ENCODE results near the gene MGAT5.
"Not testable (repeated sequence)": the region's sequence is repeated elsewhere in the genome, so short reads cannot be mapped to it uniquely, and the experiment has no call there.

Gene MGAT5

DNA sequence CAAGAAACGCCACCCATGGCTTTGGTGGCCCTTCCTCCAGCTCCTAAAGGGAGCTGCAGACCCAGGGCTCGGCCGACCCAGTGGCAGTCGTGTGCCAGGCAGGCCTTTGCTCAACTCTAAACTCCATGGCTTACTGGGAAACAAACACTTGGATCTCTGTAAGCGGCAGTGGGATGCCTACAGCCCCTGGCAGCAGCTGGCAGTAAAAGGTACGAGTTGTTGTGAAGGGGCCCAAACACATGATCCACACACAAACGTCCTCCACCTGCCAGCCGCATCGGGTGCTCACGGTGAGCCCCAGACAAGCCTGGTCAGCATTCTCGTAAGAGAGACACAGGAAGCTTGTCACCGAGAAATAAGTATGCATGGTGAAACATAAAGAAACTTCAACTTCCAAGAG is 214.9 kb downstream of the MGAT5 start:
- no peak for DNase-seq (ENCODE audit: low read depth in 2 of 2)

- DNase-seq (ENCODE audit: low read depth in 2 of 2): no peak
These were observed 215.7 kb downstream of the MGAT5 start for GRCh38 chr2:134469516-134470115.

- no peak for DNase-seq (ENCODE audit: low read depth in 2 of 2)
These were observed 216.8 kb downstream of the MGAT5 start for GRCh38 chr2:134470561-134471168.

- not testable (repeated sequence) for DNase-seq (ENCODE audit: low read depth in 2 of 2)
These were observed 223.1 kb downstream of the MGAT5 start for GRCh38 chr2:134476982-134477381.

DNA sequence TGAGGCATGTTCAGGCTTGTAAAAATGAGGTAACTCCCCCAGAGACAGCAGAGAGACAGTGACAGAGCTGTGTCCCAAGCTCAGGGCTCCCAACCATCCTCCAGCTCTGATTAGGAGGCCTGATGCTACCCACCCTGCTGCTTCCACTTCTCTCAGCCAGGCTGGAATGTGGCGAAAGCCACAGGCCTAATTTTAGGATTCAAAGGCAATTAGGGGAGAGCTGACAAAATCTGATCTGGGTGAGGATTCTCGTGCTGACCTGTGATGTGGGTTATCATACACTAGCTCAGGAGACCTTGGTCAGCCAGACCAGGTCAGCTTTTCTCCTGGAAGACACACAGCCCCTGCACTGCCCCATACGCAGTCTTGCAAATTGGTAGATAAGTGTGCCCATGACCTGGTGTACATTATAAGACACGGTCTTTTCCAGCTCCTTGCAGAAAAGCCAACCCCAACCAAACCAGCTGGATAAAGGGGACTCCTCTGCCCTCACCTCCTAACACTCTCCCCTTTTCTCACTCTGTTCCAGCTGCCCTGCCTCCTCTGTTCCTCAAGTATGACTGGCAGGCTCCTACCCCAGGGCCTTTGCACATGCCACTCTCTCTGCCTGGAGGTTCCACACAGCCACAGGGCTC is 225.9 kb downstream of the MGAT5 start:
- DNase-seq (ENCODE audit: low read depth in 2 of 2): no peak

GRCh38 chr2:134482131-134482723 is 228.4 kb downstream of the MGAT5 start:
- DNase-seq (ENCODE audit: low read depth in 2 of 2): no peak

GRCh38 chr2:134482766-134483340 is 229.0 kb downstream of the MGAT5 start:
- no peak for DNase-seq (ENCODE audit: low read depth in 2 of 2)

- DNase-seq (ENCODE audit: low read depth in 2 of 2): no peak
These were observed 236.0 kb downstream of the MGAT5 start for GRCh38 chr2:134489732-134490384.

DNA sequence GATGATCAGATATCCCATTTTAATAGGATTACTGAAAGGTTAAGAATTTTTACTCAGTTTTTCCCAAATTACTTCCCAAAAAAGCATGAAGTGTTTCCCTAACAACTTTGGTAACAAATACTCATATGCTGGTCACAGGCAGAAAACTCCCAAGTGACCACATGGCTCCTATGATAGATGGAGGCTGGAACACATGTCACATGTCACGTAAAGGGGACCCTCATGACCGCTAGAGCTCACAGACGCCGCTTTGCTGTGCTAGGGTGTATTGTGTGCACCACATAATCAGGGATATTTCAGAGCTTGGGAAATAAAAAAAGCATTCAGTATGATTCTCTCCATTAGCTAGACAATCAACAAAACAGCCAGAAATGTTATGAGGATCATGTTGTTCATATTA is 236.7 kb downstream of the MGAT5 start:
- DNase-seq (ENCODE audit: low read depth in 2 of 2): no peak

GRCh38 chr2:134491022-134491421 is 237.2 kb downstream of the MGAT5 start:
- DNase-seq (ENCODE audit: low read depth in 2 of 2): no peak

DNA sequence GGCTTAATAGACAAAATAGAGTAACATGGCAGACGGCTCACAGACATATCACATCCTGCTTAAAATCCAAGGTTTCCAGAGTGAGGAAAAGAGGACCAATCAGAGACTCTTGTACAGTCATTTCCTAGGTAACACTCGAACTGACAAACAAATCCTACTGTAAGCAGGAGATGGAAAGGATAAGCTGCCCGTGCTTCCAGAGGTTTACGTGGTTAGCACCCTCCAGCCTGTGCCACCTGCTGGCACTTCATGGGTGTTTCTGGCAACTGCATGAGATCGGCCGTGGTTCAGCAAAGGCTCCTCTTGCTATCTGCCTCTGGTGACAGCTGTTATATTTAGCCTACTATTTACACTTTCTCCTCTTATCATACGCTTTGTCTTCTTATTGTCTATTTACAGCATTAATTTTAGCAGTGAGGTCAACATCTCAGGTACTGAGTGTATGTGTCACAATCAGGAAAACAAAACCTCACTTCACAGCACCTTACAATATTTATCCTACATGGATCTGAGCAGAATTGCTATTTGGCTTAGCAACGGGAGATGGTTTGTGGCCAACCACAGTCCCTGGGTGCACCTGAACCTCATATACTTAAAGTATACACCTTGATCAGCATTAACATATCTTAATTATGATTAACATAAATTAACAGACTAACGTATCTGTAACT is 238.0 kb downstream of the MGAT5 start:
- no peak for DNase-seq (ENCODE audit: low read depth in 2 of 2)

DNA sequence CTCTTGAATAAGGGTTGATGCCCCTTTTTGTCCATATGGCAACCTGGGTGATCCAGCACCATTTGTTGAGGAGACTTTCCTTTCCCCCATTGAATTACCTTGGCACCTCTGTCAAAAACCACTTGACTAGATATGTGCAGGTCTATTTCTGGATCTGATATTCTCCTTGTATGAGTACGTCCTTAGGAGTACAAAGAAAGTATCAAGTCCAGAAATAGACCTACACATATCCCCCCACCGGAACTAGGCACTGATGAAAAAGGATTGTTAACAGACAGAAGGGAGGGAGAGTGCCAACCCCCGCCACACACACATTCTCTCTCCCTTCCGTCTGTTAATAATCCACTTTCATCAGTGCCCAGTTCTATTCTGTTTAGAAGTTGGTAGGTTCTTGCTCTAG is 239.9 kb downstream of the MGAT5 start:
- DNase-seq (ENCODE audit: low read depth in 2 of 2): no peak

DNA sequence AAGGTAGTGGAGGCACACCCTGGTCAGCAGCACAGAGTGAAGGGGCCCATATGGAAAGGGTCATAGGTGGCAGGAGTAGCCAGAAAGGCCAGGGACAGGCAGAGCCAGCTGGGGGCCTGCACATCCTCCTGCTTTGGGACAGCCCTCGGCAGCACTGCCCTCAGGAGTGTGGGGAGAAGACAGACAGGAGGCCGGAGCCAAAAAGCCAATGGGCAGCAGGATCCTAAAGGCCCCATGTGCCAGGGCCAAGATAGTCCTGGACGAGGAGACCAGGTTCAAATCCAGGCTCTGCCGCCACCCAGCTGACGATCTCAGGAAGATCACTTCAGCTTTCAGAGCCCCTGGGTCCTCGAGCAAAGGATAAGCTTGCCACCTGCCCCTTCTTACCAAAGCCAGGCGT is 244.8 kb downstream of the MGAT5 start:
- DNase-seq (ENCODE audit: low read depth in 2 of 2): no peak

- DNase-seq (ENCODE audit: low read depth in 2 of 2): no peak
These were observed 245.5 kb downstream of the MGAT5 start for GRCh38 chr2:134499307-134499926.

- DNase-seq (ENCODE audit: low read depth in 2 of 2): no peak
These were observed 246.5 kb downstream of the MGAT5 start for GRCh38 chr2:134500211-134500935.

- no peak for DNase-seq (ENCODE audit: low read depth in 2 of 2)
These were observed 247.7 kb downstream of the MGAT5 start for GRCh38 chr2:134501476-134502091.

DNA sequence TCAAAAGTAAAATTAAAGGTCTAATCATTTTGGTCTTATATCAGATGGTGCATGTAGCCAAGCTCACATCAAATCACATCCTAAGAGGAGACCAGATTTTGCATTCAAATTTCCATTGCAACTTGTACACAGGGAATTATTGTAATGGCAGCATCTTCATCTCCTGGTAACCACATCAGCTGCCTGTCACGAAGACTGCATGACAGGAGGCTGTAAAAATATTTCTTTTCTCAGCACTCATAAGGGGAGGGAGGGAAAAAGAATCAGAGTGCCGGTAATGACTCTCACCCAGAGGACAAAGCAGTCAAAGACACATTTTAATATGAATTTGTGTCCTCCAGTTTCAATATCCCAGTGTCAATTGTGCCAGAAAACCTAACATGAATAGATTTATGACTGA is 248.2 kb downstream of the MGAT5 start:
- no peak for DNase-seq (ENCODE audit: low read depth in 2 of 2)

All from fibroblast of skin of left biceps (primary cell).